Measurements from ENCODE around the gene EPB41. TPM values are rescaled to one million over a fixed set of nuclear protein-coding genes. Genes with fewer than 3 reads are reported as not detected.

EPB41 gene
- total and polyA plus RNA-seq, 2 experiments from 2014 or later: 26.8 to 112 TPM

- no peaks in the 10 kb centered on the region for H3K9me2 ChIP-seq (ENCODE audit: insufficient read depth)
- DNase-seq (ENCODE audit: low spot score) (no peak), ATAC-seq (no peak)
- Mint-ChIP-seq H3K27ac (no peak overlapping the region), H3K9me3 (no peaks in the 10 kb centered on the region; the same call in 2 of the 3 replicates), H3K4me3 (no peak overlapping the region), H3K4me1 (peaks cover 20% of the 10 kb centered on the region), H3K36me3 (ENCODE audit: low read depth) (no peaks in the 10 kb centered on the region), H3K27me3 (ENCODE audit: insufficient read depth, low read depth, poor library complexity) (peaks cover 16% of the 10 kb centered on the region)
- peaks cover 16% of the 10 kb centered on the region; the same call in 1 of the 2 replicates for H3K27me3 ChIP-seq (ENCODE audit: insufficient read depth)
- H3F3A ChIP-seq (replicated peaks; ENCODE audit: low read depth): peaks cover 10% of the 10 kb centered on the region; the same call in 1 of the 2 replicates
- H4K20me1 ChIP-seq (replicated peaks; ENCODE audit: insufficient read depth): no peaks in the 10 kb centered on the region
- H3K79me2 ChIP-seq (replicated peaks; ENCODE audit: insufficient read depth): no peaks in the 10 kb centered on the region
- H3K4me1 ChIP-seq (ENCODE audit: insufficient read depth): peaks cover 11% of the 10 kb centered on the region
- H3K4me3 ChIP-seq: no peak overlapping the region
- no peaks in the 10 kb centered on the region for H3K36me3 ChIP-seq (ENCODE audit: insufficient read depth)
- no peak overlapping the region for H2AFZ ChIP-seq
- no peak for TF ChIP-seq STAT1 (IDR thresholded peaks at IDR 0.05; ENCODE audit: unreplicated experiment)
- TF ChIP-seq, protein P1, sequence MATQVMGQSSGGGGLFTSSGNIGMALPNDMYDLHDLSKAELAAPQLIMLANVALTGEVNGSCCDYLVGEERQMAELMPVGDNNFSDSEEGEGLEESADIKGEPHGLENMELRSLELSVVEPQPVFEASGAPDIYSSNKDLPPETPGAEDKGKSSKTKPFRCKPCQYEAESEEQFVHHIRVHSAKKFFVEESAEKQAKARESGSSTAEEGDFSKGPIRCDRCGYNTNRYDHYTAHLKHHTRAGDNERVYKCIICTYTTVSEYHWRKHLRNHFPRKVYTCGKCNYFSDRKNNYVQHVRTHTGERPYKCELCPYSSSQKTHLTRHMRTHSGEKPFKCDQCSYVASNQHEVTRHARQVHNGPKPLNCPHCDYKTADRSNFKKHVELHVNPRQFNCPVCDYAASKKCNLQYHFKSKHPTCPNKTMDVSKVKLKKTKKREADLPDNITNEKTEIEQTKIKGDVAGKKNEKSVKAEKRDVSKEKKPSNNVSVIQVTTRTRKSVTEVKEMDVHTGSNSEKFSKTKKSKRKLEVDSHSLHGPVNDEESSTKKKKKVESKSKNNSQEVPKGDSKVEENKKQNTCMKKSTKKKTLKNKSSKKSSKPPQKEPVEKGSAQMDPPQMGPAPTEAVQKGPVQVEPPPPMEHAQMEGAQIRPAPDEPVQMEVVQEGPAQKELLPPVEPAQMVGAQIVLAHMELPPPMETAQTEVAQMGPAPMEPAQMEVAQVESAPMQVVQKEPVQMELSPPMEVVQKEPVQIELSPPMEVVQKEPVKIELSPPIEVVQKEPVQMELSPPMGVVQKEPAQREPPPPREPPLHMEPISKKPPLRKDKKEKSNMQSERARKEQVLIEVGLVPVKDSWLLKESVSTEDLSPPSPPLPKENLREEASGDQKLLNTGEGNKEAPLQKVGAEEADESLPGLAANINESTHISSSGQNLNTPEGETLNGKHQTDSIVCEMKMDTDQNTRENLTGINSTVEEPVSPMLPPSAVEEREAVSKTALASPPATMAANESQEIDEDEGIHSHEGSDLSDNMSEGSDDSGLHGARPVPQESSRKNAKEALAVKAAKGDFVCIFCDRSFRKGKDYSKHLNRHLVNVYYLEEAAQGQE (IDR thresholded peaks at IDR 0.05; ENCODE audit: unreplicated experiment): no peak
- no peak for TF ChIP-seq NANOG (IDR thresholded peaks at IDR 0.05; ENCODE audit: borderline replicate concordance)
- TF ChIP-seq EZH2 (IDR thresholded peaks at IDR 0.05; ENCODE audit: low read depth, unreplicated experiment): no peak
- no peak for TF ChIP-seq EZH2phosphoT487 (IDR thresholded peaks at IDR 0.05; ENCODE audit: unreplicated experiment)
- TF ChIP-seq, protein P2, sequence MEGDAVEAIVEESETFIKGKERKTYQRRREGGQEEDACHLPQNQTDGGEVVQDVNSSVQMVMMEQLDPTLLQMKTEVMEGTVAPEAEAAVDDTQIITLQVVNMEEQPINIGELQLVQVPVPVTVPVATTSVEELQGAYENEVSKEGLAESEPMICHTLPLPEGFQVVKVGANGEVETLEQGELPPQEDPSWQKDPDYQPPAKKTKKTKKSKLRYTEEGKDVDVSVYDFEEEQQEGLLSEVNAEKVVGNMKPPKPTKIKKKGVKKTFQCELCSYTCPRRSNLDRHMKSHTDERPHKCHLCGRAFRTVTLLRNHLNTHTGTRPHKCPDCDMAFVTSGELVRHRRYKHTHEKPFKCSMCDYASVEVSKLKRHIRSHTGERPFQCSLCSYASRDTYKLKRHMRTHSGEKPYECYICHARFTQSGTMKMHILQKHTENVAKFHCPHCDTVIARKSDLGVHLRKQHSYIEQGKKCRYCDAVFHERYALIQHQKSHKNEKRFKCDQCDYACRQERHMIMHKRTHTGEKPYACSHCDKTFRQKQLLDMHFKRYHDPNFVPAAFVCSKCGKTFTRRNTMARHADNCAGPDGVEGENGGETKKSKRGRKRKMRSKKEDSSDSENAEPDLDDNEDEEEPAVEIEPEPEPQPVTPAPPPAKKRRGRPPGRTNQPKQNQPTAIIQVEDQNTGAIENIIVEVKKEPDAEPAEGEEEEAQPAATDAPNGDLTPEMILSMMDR (conservative IDR thresholded peaks at IDR 0.05; ENCODE audit: low read depth in 2 of 2): no peak
- TF ChIP-seq JUNB (IDR thresholded peaks at IDR 0.05; ENCODE audit: unreplicated experiment): no peak
- TF ChIP-seq CREB1 (CRISPR knock-in tag; IDR thresholded peaks at IDR 0.05; ENCODE audit: low read depth): no peak
- TF ChIP-seq, protein P3, sequence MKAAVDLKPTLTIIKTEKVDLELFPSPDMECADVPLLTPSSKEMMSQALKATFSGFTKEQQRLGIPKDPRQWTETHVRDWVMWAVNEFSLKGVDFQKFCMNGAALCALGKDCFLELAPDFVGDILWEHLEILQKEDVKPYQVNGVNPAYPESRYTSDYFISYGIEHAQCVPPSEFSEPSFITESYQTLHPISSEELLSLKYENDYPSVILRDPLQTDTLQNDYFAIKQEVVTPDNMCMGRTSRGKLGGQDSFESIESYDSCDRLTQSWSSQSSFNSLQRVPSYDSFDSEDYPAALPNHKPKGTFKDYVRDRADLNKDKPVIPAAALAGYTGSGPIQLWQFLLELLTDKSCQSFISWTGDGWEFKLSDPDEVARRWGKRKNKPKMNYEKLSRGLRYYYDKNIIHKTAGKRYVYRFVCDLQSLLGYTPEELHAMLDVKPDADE (IDR thresholded peaks at IDR 0.05): no peak
- no peak for TF ChIP-seq POLR2AphosphoS5 (IDR thresholded peaks at IDR 0.05; ENCODE audit: low read depth)
- no peak for TF ChIP-seq ZNF114 (CRISPR knock-in tag; IDR thresholded peaks at IDR 0.05)
- no peak overlapping the region for H3K27ac ChIP-seq (ENCODE audit: low read depth)
- H3K4me2 ChIP-seq: no peak overlapping the region
Measured at GRCh38 chr1:28890435-28890834, 23.9 kb upstream of the EPB41 start.
